Measurements from ENCODE around the gene CIAO3. TPM values are rescaled to one million over a fixed set of nuclear protein-coding genes. Genes with fewer than 3 reads are reported as not detected.

Gene CIAO3
- total and polyA plus RNA-seq, 10 of the 15 experiments (the other 5 are each of a cell fraction or from before 2014, with no cell fraction given): 1.4 to 37.5 (median 30.8) TPM

- ChIA-PET CTCF (no interaction called here), POLR2A (interaction anchor here (0.5 kb wide), 1 partner anchor 9 kb away, joined by 3 read pairs; no protein-coding TSS in a partner anchor)
Observed at GRCh38 chr16:752007-752312, 11.2 kb upstream of the CIAO3 start.

More at GRCh38 chr16:752007-752312, 11.2 kb upstream of the CIAO3 start:
- H3K4me3 ChIP-seq: no peak overlapping the region
- SMC1A ChIA-PET (ENCODE audit: uncharacterized antibody, unreplicated experiment): no interaction called here
- H3K4me2 ChIP-seq (ENCODE audit: control insufficient read depth, insufficient read depth): no peak overlapping the region
- no peak for DNase-seq (ENCODE audit: low read depth, low spot score)
- RAD21 ChIA-PET (ENCODE audit: unreplicated experiment): no interaction called here
- no peaks in the 10 kb centered on the region for H4K20me1 ChIP-seq (ENCODE audit: control insufficient read depth, insufficient read depth)
- no TSS peak for BruUV-seq (replicated peaks)
- no peaks in the 10 kb centered on the region for H3K4me1 ChIP-seq (ENCODE audit: control insufficient read depth, insufficient read depth, low read length)
- no peak overlapping the region for H3K9ac ChIP-seq (ENCODE audit: control insufficient read depth, insufficient read depth, low read length)
- no peak for FAIRE-seq
- TF ChIP-seq RCOR1 (conservative IDR thresholded peaks at IDR 0.05; ENCODE audit: low read depth, low read length): no peak
- no peak for TF ChIP-seq GABPA (IDR thresholded peaks at IDR 0.05; ENCODE audit: low read depth)
- no peak for TF ChIP-seq HDAC6 (IDR thresholded peaks at IDR 0.05; ENCODE audit: unreplicated experiment)
- no peak for TF ChIP-seq IRF5 (IDR thresholded peaks at IDR 0.05; ENCODE audit: borderline replicate concordance)
- no peak for TF ChIP-seq PBX3 (IDR thresholded peaks at IDR 0.05; ENCODE audit: insufficient replicate concordance, low read depth, low read length)
- no peaks in the 10 kb centered on the region for H3K79me2 ChIP-seq (ENCODE audit: control insufficient read depth, insufficient read depth, low read length)
- H3K27me3 ChIP-seq (replicated peaks in 1 of 2; ENCODE audit: control insufficient read depth in 2 of 2, insufficient read depth in 2 of 2, low read length in 1 of 2): no peaks in the 10 kb centered on the region; a peak in 2 of 4 replicates
- no peak overlapping the region for H3K27ac ChIP-seq (ENCODE audit: control insufficient read depth, insufficient read depth)
- H3K9me3 ChIP-seq (replicated peaks; ENCODE audit: control insufficient read depth, insufficient read depth, low read length): no peaks in the 10 kb centered on the region; the same call in 2 of the 3 replicates
- intact Hi-C loops (cut with micrococcal nuclease; ENCODE audit: unreplicated experiment) (no loop called here), in situ Hi-C loops (cut with MboI) (no loop called here)
- ATAC-seq: no peak
- H2AFZ ChIP-seq (ENCODE audit: control insufficient read depth, low read depth, low read length): no peak overlapping the region
- no peaks in the 10 kb centered on the region for H3K36me3 ChIP-seq (ENCODE audit: control insufficient read depth in 2 of 2, insufficient read depth in 2 of 2, low read length in 1 of 2)
- 35% methylated on average over 10 of the region's 10 CpGs for WGBS (ENCODE audit: insufficient coverage, insufficient replicate concordance, low lambda C conversion rate, missing lambda C conversion rate)

All from GM12878 (cell line).